ENCODE data around the gene METTL16.
A peak's percentile ranks its signal among the peaks of the same experiment; 100 is the strongest.

The METTL16 gene

GRCh38 chr17:2483084-2483483 lies 28.6 kb downstream of the METTL16 start:
- no peak for DNase-seq (ENCODE audit: low read depth)
- TF ChIP-seq CTCF (conservative IDR thresholded peaks at IDR 0.05; ENCODE audit: low read length): no peak
- H3K4me3 ChIP-seq (ENCODE audit: low read length): no peak overlapping the region

GRCh38 chr17:2482218-2482617 lies 29.5 kb downstream of the METTL16 start:
- DNase-seq (ENCODE audit: low read depth): no peak
- no peak for TF ChIP-seq CTCF (conservative IDR thresholded peaks at IDR 0.05; ENCODE audit: low read length)
- no peak overlapping the region for H3K4me3 ChIP-seq (ENCODE audit: low read length)

GRCh38 chr17:2481760-2482159 lies 29.9 kb downstream of the METTL16 start:
- H3K4me3 ChIP-seq (ENCODE audit: low read length): no peak overlapping the region
- no peak for TF ChIP-seq CTCF (conservative IDR thresholded peaks at IDR 0.05; ENCODE audit: low read length)
- DNase-seq (ENCODE audit: low read depth): no peak

GRCh38 chr17:2478458-2478857 lies 33.2 kb downstream of the METTL16 start:
- no peak for DNase-seq (ENCODE audit: low read depth)
- no peak for TF ChIP-seq CTCF (conservative IDR thresholded peaks at IDR 0.05; ENCODE audit: low read length)
- no peak overlapping the region for H3K4me3 ChIP-seq (ENCODE audit: low read length)

GRCh38 chr17:2475056-2475455 lies 36.6 kb downstream of the METTL16 start:
- H3K4me3 ChIP-seq (ENCODE audit: low read length): no peak overlapping the region
- DNase-seq (ENCODE audit: low read depth): no peak
- TF ChIP-seq CTCF (conservative IDR thresholded peaks at IDR 0.05; ENCODE audit: low read length): no peak

GRCh38 chr17:2474371-2474770 lies 37.3 kb downstream of the METTL16 start:
- no peak for TF ChIP-seq CTCF (conservative IDR thresholded peaks at IDR 0.05; ENCODE audit: low read length)
- no peak for DNase-seq (ENCODE audit: low read depth)
- no peak overlapping the region for H3K4me3 ChIP-seq (ENCODE audit: low read length)

GRCh38 chr17:2468270-2468669 lies 43.4 kb downstream of the METTL16 start:
- no peak for TF ChIP-seq CTCF (conservative IDR thresholded peaks at IDR 0.05; ENCODE audit: low read length)
- DNase-seq (ENCODE audit: low read depth): peak; percentile 56
- H3K4me3 ChIP-seq (ENCODE audit: low read length): no peak overlapping the region
